ENCODE data around the gene PCNX2.

Gene PCNX2

DNA sequence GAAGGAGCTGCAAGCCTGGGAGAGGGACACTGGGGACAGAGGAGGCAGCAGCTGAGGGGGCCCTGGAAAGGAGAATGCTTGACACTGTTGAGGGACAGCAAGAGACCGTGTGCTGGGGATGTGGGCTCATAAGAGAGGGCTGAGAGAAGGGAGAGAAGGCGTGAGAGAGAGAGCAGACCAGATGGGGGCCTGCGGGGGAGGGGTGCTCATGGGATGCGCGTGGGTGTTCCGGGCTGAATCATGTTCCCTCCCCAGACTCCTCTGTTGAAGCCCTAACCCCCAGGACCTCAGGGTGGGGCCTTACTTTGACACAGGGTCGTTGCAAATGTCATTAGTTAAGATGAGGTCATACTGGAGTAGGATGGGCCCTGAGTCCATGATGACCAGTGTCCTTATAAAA lies 304.3 kb downstream of the PCNX2 start:
- TF ChIP-seq, protein P1, sequence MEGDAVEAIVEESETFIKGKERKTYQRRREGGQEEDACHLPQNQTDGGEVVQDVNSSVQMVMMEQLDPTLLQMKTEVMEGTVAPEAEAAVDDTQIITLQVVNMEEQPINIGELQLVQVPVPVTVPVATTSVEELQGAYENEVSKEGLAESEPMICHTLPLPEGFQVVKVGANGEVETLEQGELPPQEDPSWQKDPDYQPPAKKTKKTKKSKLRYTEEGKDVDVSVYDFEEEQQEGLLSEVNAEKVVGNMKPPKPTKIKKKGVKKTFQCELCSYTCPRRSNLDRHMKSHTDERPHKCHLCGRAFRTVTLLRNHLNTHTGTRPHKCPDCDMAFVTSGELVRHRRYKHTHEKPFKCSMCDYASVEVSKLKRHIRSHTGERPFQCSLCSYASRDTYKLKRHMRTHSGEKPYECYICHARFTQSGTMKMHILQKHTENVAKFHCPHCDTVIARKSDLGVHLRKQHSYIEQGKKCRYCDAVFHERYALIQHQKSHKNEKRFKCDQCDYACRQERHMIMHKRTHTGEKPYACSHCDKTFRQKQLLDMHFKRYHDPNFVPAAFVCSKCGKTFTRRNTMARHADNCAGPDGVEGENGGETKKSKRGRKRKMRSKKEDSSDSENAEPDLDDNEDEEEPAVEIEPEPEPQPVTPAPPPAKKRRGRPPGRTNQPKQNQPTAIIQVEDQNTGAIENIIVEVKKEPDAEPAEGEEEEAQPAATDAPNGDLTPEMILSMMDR (IDR thresholded peaks at IDR 0.05) = no peak
- no peak for DNase-seq
- no peak overlapping the region for H3K4me3 ChIP-seq
- H3K36me3 ChIP-seq = peaks cover 0 to 54% (median 4%) of the 10 kb centered on the region in 3 donors
- H3K4me1 ChIP-seq = no peaks in the 10 kb centered on the region
- H3K27ac ChIP-seq = no peak overlapping the region
- intact Hi-C loops (cut with DNase I; ENCODE audit: low total_unique reads) = no loop called here
- H3K9me3 ChIP-seq = no peaks in the 10 kb centered on the region
- H3K27me3 ChIP-seq = no peaks in the 10 kb centered on the region

DNA sequence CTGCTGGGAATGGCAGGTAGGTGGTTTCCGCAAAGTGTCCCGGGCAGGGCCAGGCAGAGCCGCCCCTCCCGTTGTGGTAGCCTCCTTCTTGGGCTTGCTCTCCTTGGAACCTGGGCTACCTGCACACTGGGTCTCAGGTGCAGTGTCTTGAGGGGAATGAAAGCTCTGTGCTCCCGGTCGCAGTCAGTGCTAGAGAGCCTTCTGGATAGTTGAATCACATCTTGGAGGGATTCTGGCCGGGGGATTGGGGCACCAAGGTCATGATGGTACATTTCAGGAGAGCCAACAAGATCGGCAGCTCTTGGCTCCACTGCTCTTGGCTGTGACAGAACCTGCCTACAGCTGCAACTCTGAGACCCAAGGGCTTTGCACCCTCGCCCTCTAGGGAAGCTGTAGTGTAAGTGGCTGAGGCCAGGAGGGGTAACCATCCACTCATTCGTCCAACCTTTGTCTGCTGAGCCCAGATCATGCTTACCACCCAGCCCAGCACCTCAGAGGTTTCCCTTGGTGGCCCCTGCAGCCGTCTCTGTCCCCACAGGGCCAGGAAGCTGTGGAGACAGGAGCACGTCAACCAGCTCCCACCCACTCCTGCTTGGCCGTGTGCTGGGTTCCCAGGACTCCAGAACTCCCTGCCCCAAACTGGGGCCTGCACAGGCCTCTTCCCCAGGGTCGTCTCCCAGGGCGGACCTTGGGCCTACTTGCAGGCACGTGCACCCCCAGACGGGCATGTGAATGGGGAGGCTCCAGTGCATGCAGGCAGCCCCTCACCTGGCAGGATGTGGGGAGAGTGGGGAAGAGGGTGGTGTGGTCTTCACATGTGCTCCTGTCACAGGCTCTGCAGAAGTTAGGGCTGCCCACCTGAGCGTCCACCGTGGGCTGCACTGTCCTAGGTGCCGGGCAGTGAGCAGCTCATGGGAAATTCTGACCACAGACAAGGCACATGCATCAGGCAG lies 305.1 kb downstream of the PCNX2 start:
- no peak overlapping the region for H3K27ac ChIP-seq
- H3K36me3 ChIP-seq = peaks cover 0 to 54% (median 7%) of the 10 kb centered on the region in 3 donors
- H3K27me3 ChIP-seq = no peaks in the 10 kb centered on the region
- DNase-seq = no peak
- TF ChIP-seq, protein P1 (IDR thresholded peaks at IDR 0.05) = no peak
- no peak overlapping the region for H3K4me3 ChIP-seq
- no peaks in the 10 kb centered on the region for H3K4me1 ChIP-seq
- intact Hi-C loops (cut with DNase I; ENCODE audit: low total_unique reads) = no loop called here
- no peaks in the 10 kb centered on the region for H3K9me3 ChIP-seq

DNA sequence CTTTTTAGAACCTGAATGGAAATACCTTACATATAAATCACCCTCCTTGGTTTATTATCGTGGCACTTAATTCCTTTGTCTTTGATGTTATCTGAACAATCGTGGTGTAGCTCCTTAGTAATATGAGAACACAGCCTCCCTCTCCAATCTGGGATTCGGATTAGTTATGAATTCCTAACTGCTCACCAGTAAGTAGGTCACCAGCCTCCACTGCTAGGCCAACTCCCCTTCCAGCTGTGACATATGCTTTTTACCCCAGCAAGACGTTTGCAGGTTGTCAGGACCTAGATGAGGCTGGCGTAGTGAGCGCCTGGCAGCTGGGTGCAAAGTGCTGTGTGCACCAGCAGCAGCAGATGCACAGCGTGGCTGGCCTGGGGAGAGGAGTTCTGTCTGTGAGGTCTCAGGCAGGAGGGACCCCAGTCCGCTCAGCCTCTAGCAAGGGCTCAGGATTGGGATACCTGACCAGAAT lies 306.9 kb downstream of the PCNX2 start:
- no peaks in the 10 kb centered on the region for H3K4me1 ChIP-seq
- H3K9me3 ChIP-seq = no peaks in the 10 kb centered on the region
- DNase-seq = no peak
- no peaks in the 10 kb centered on the region for H3K27me3 ChIP-seq
- H3K4me3 ChIP-seq = no peak overlapping the region
- H3K27ac ChIP-seq = no peak overlapping the region
- intact Hi-C loops (cut with DNase I; ENCODE audit: low total_unique reads) = no loop called here
- TF ChIP-seq, protein P1 (IDR thresholded peaks at IDR 0.05) = no peak
- peaks cover 0 to 54% (median 4%) of the 10 kb centered on the region in 3 donors for H3K36me3 ChIP-seq

DNA sequence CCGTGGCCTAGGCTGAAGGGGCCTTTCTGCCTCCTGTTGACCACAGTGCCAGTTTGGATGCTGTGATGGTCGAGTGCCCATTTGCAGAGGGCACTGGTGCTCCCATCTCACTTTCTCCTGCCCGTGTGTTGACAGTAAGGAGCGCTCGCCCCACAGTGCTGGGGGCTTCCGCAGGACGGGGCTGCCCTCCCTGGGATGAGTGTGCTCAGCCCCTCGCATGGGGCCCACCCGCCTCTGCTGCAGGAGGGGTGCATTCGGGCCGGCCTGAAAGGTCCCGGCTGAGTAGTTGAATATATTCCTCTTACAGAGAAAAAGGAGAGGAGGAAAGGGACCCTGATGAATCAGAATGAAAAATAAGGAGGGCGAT lies 307.8 kb downstream of the PCNX2 start:
- intact Hi-C loops (cut with DNase I; ENCODE audit: low total_unique reads) = no loop called here
- no peak for DNase-seq
- Histone ChIP-seq H3K36me3 (peaks cover 0 to 48% (median 4%) of the 10 kb centered on the region in 3 donors), H3K4me1 (peaks cover 0 to 1% (median 0%) of the 10 kb centered on the region in 4 donors), H3K27me3 (no peaks in the 10 kb centered on the region), H3K9me3 (no peaks in the 10 kb centered on the region), H3K4me3 (no peak overlapping the region), H3K27ac (no peak overlapping the region)
- TF ChIP-seq, protein P1 (IDR thresholded peaks at IDR 0.05) = no peak

DNA sequence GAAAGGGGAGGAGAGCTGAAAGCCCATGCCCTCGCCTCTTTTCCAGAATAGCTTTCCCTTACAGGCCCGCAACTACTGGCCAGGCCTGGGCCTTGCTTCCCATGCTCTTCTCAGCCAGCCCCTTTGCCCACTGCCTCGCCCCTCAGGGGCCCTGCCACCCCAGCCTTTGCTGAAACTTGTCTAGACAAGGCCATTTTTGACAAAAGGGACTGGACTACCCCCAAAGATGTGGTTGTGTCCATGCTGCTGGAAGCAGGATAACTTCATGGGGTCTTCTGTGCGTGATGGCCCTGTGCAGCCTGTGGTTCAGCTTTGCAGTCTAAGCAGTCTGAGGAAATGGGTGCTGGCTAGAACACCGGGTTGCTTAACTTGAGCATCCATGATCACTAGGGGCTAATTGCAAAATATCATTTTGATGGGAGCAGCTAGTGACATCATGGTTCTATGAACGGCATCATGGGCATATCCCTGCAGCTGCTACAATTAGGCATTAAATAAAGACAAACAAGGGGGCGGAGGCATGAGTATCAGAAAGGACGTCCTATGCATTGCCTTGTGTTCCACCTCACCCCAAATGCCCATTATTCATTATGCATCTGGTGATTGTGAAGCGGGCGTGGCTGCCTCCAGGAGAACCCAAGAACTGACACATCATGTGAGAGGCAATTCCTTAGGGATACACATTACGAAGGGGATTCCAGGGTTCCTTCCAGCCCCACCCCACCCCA lies 308.3 kb downstream of the PCNX2 start:
- no peaks in the 10 kb centered on the region for H3K27me3 ChIP-seq
- DNase-seq = no peak
- peaks cover 0 to 42% (median 4%) of the 10 kb centered on the region in 3 donors for H3K36me3 ChIP-seq
- no peak overlapping the region for H3K27ac ChIP-seq
- H3K9me3 ChIP-seq = no peaks in the 10 kb centered on the region
- H3K4me3 ChIP-seq = no peak overlapping the region
- intact Hi-C loops (cut with DNase I; ENCODE audit: low total_unique reads) = no loop called here
- H3K4me1 ChIP-seq = peaks cover 0 to 5% (median 0%) of the 10 kb centered on the region in 4 donors
- TF ChIP-seq, protein P1 (IDR thresholded peaks at IDR 0.05) = no peak

All from tibial artery (tissue), 4 donors.